ENCODE data around the gene DAAM1. TPM values are rescaled to one million over a fixed set of nuclear protein-coding genes. Genes with fewer than 3 reads are reported as not detected.
A peak's percentile ranks its signal among the peaks of the same experiment; 100 is the strongest.

Gene DAAM1
- total RNA-seq (ENCODE audit: low replicate concordance) = 64.3 and 70.6 TPM in 2 replicates
- long read RNA-seq, partial matches to known transcripts = 49 of 62 reads
- long read RNA-seq, other reads (novel, unspliced or antisense) = 12 of 62 reads

DNA sequence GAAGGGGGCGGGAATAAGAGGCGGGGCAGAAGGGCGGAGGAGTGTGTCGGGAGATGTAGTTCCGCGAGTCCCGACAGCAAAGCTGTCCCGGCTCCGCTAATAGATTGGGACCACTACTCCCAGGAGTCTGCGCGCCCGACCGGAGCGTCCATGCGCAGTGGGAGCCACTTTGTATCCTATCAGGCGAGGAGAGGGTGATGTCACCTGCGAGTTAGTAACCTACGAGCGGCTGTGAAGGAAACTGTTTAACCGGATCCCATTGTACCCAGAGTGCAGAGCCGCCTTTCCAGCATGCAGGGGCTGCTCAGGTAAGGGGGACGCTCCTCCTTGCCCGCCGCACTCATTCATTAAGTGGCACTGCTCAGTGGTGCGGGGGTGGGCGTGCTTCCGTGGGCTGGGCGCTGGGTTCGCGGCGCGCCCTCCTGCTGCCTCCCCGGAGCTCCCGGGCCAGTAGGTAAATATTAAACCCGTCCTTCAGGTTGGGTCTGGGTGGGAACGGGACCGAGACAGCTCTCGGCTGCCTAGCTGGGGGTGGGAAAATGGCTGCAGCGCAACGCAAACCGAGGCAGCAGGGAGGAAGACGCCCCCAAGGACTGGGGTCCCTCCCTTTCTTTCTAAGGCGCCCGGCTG is at the start of gene DAAM1:
TSS of gene DAAM1 (plus strand) at position 207 of the 630 bp plus-strand sequence. CDS start 74,811 bp downstream, outside the sequence.
- peaks cover 4% of the 10 kb centered on the region for H3K36me3 Mint-ChIP-seq
- H3K4me3 Mint-ChIP-seq = peak within 1 kb of the TSS; percentile 99
- TF ChIP-seq, protein P1, sequence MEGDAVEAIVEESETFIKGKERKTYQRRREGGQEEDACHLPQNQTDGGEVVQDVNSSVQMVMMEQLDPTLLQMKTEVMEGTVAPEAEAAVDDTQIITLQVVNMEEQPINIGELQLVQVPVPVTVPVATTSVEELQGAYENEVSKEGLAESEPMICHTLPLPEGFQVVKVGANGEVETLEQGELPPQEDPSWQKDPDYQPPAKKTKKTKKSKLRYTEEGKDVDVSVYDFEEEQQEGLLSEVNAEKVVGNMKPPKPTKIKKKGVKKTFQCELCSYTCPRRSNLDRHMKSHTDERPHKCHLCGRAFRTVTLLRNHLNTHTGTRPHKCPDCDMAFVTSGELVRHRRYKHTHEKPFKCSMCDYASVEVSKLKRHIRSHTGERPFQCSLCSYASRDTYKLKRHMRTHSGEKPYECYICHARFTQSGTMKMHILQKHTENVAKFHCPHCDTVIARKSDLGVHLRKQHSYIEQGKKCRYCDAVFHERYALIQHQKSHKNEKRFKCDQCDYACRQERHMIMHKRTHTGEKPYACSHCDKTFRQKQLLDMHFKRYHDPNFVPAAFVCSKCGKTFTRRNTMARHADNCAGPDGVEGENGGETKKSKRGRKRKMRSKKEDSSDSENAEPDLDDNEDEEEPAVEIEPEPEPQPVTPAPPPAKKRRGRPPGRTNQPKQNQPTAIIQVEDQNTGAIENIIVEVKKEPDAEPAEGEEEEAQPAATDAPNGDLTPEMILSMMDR (conservative IDR thresholded peaks at IDR 0.05) = no peak
- peak within 1 kb of the TSS; percentile 97 for H3K27ac Mint-ChIP-seq
- peaks cover 41% of the 10 kb centered on the region for H3K4me1 Mint-ChIP-seq (ENCODE audit: unreplicated experiment)
- H3K27me3 Mint-ChIP-seq = peaks cover 8% of the 10 kb centered on the region
- H3K9me3 Mint-ChIP-seq = no peaks in the 10 kb centered on the region
- DNase-seq (ENCODE audit: extremely low spot score, unreplicated experiment) = peak; percentile 96

- no peaks in the 10 kb centered on the region for H3K36me3 Mint-ChIP-seq
Measured at GRCh38 chr14:59139324-59139723, 49.1 kb upstream of the DAAM1 start.

GRCh38 chr14:59140106-59140843 is 48.2 kb upstream of the DAAM1 start:
- H3K9me3 Mint-ChIP-seq = no peaks in the 10 kb centered on the region
- peaks cover 5% of the 10 kb centered on the region for H3K27me3 Mint-ChIP-seq
- DNase-seq (ENCODE audit: extremely low spot score, unreplicated experiment) = no peak
- H3K36me3 Mint-ChIP-seq = no peaks in the 10 kb centered on the region
- peaks cover 21% of the 10 kb centered on the region for H3K4me1 Mint-ChIP-seq (ENCODE audit: unreplicated experiment)
- H3K27ac Mint-ChIP-seq = no peak overlapping the region
- TF ChIP-seq, protein P1 (conservative IDR thresholded peaks at IDR 0.05) = no peak
- H3K4me3 Mint-ChIP-seq = peak overlapping the region; percentile 42

More at GRCh38 chr14:59139324-59139723, 49.1 kb upstream of the DAAM1 start:
- TF ChIP-seq, protein P1 (conservative IDR thresholded peaks at IDR 0.05) = no peak
- Mint-ChIP-seq H3K27ac (no peak overlapping the region), H3K27me3 (peaks cover 11% of the 10 kb centered on the region), H3K9me3 (no peaks in the 10 kb centered on the region), H3K4me3 (no peak overlapping the region), H3K4me1 (ENCODE audit: unreplicated experiment) (peaks cover 15% of the 10 kb centered on the region)
- DNase-seq (ENCODE audit: extremely low spot score, unreplicated experiment) = no peak

DNA sequence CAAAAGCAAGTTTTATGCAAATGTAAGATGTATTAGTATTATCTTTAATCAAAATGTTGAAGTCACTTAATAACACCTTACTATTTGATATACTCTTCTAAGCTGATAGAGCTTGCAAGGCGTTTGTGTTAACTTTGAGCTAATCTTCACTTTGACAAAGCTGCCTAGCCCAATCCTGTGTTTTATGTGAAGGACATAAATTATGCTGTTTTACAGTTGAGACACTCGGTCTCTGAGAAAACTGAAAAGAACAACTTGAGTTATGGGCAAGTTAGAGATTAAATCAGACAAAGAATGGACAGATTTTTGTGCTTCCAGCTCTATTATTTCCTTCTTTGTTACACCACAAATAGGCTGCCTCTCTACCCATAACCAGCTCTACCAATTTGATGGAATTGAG is 42.0 kb upstream of the DAAM1 start:
- DNase-seq (ENCODE audit: extremely low spot score, unreplicated experiment) = no peak
- peaks cover 24% of the 10 kb centered on the region for H3K27me3 Mint-ChIP-seq
- H3K4me3 Mint-ChIP-seq = no peak overlapping the region
- no peaks in the 10 kb centered on the region for H3K36me3 Mint-ChIP-seq
- peaks cover 25% of the 10 kb centered on the region for H3K4me1 Mint-ChIP-seq (ENCODE audit: unreplicated experiment)
- TF ChIP-seq, protein P1 (conservative IDR thresholded peaks at IDR 0.05) = no peak
- H3K9me3 Mint-ChIP-seq = no peaks in the 10 kb centered on the region
- no peak overlapping the region for H3K27ac Mint-ChIP-seq

GRCh38 chr14:59147007-59147406 is 41.5 kb upstream of the DAAM1 start:
- H3K4me3 Mint-ChIP-seq = no peak overlapping the region
- no peaks in the 10 kb centered on the region for H3K9me3 Mint-ChIP-seq
- peak overlapping the region; percentile 17 for H3K27ac Mint-ChIP-seq
- H3K4me1 Mint-ChIP-seq (ENCODE audit: unreplicated experiment) = peaks cover 25% of the 10 kb centered on the region
- H3K27me3 Mint-ChIP-seq = peaks cover 22% of the 10 kb centered on the region
- no peaks in the 10 kb centered on the region for H3K36me3 Mint-ChIP-seq
- no peak for DNase-seq (ENCODE audit: extremely low spot score, unreplicated experiment)
- TF ChIP-seq, protein P1 (conservative IDR thresholded peaks at IDR 0.05) = no peak
